ENCODE data around the gene MLLT10. TPM values are rescaled to one million over a fixed set of nuclear protein-coding genes. Genes with fewer than 3 reads are reported as not detected.

Gene MLLT10
- total RNA-seq, 1 experiment from 2014 or later = 72.3 TPM

DNA sequence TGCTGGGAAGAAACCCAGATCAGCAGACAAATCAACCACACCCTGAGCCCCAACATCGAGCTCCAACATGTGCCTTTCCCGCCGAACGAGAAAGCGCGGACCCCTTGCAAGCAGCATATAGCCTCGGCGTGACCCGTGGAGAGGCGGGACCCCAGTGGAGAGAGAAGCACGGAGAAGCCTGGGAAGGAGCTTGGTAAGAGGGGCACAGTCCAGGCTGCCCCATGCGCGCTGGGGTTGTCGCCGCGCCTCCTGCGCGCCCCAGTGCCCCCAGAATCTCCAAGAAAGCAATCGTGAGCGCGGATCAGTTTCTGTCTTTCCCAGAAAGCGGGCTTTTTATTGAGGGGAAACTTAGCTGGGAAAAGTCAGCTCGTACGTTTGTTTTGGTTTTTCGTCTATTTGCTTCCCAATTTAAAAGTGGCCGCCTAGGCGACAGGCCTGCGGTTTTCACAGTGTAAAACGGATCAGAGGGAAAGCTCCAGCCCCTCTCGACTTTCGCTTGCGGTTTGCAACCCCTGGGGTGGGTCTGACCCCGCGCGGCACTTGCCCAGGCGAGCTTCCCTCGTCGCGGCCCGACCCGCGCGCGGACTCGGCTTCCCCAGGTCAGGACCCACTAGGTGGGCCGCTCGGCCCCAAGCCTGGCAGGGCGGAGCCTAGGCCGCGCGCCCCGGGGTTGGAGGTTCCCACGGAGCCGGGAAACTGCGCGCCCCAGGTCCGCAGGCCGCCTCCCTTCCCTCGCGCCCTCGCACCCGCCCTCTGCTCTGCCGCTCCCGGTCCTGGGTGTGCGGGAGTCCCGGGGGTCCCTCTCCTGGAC lies 39.6 kb upstream of the MLLT10 start:
- Histone ChIP-seq H3K79me2 (ENCODE audit: insufficient read depth, low read length) (no peaks in the 10 kb centered on the region), H2BK12ac (ENCODE audit: insufficient read length, low read depth, low read length) (no peak overlapping the region), H3K23me2 (ENCODE audit: insufficient read length, low read depth, low read length, poor library complexity, severe bottlenecking) (peaks cover 29% of the 10 kb centered on the region), H3K56ac (ENCODE audit: insufficient read length, low read depth, low read length) (no peak overlapping the region), H2BK120ac (ENCODE audit: low read depth, low read length, poor library complexity, severe bottlenecking) (no peak overlapping the region), H3K18ac (ENCODE audit: insufficient read length, low read depth, low read length) (peak overlapping the region; percentile 63), H4K91ac (ENCODE audit: insufficient read length, low read depth, low read length) (no peak overlapping the region), H2BK5ac (ENCODE audit: insufficient read length, low read length) (no peak overlapping the region), H3K4ac (ENCODE audit: low read depth, low read length) (no peak overlapping the region), H3K14ac (ENCODE audit: insufficient read depth, low read length) (no peak overlapping the region), H2BK20ac (ENCODE audit: low read depth, low read length, poor library complexity, severe bottlenecking) (no peak overlapping the region), H3K23ac (ENCODE audit: insufficient read length, low read depth, low read length) (no peak overlapping the region), H3K79me1 (ENCODE audit: insufficient read depth, low read depth, low read length, poor library complexity, severe bottlenecking) (no peaks in the 10 kb centered on the region), H3K27me3 (ENCODE audit: insufficient read depth, low read length) (peaks cover 15% of the 10 kb centered on the region; the same call in 1 of the 2 replicates), H3T11ph (ENCODE audit: low read length) (no peak overlapping the region), H3K4me1 (ENCODE audit: insufficient read depth, low read length) (0 out of 2 replicates have a peak, but pooled peaks cover 2% of the 10 kb centered on the region), H3K4me2 (ENCODE audit: insufficient read depth, insufficient read length, low read length) (peak overlapping the region; percentile 70), H3K9ac (ENCODE audit: extremely low read depth, insufficient read length, low read length) (peak overlapping the region; percentile 10), H3K9me3 (ENCODE audit: control insufficient read depth, low read depth, low read length) (no peaks in the 10 kb centered on the region), H4K5ac (ENCODE audit: insufficient read length, low read depth, low read length) (no peak overlapping the region), H2BK15ac (ENCODE audit: low read depth, low read length) (no peak overlapping the region; the same call in 1 of the 2 replicates), H4K8ac (replicated peaks; ENCODE audit: insufficient read length, low read depth, low read length) (no peak overlapping the region), H4K20me1 (ENCODE audit: control insufficient read depth, insufficient read depth, insufficient read length) (no peaks in the 10 kb centered on the region), H2AFZ (ENCODE audit: low read length) (no peak overlapping the region), H3K27ac (ENCODE audit: insufficient read length, low read depth, low read length) (no peak overlapping the region), H2AK5ac (ENCODE audit: insufficient read length, low read length) (no peak overlapping the region)
- Mint-ChIP-seq H3K27me3 (ENCODE audit: low read depth) (peaks cover 20% of the 10 kb centered on the region), H3K36me3 (ENCODE audit: insufficient read depth in 1 of 3, low read depth in 3 of 3) (peaks cover 2 to 13% (median 9%) of the 10 kb centered on the region in 3 experiments; a peak in 5 of 7 replicates), H3K27ac (peak overlapping the region in 1 of 3 experiments; percentile 39; a peak in 1 of 7 replicates), H3K4me3 (peak overlapping the region; percentile 78 to 88), H3K9me3 (no peaks in the 10 kb centered on the region; a peak in 1 of 5 replicates), H3K4me1 (peaks cover 34 to 43% of the 10 kb centered on the region in 2 experiments)
- TF ChIP-seq, protein P1, sequence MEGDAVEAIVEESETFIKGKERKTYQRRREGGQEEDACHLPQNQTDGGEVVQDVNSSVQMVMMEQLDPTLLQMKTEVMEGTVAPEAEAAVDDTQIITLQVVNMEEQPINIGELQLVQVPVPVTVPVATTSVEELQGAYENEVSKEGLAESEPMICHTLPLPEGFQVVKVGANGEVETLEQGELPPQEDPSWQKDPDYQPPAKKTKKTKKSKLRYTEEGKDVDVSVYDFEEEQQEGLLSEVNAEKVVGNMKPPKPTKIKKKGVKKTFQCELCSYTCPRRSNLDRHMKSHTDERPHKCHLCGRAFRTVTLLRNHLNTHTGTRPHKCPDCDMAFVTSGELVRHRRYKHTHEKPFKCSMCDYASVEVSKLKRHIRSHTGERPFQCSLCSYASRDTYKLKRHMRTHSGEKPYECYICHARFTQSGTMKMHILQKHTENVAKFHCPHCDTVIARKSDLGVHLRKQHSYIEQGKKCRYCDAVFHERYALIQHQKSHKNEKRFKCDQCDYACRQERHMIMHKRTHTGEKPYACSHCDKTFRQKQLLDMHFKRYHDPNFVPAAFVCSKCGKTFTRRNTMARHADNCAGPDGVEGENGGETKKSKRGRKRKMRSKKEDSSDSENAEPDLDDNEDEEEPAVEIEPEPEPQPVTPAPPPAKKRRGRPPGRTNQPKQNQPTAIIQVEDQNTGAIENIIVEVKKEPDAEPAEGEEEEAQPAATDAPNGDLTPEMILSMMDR (conservative IDR thresholded peaks at IDR 0.05) = no peak; the same call in 2 of the 3 replicates
- DNase-seq = peak; percentile 47
- no CpG with 5 or more reads among the region's 66 CpGs for WGBS (ENCODE audit: extremely low coverage, insufficient read length, low lambda C conversion rate)
